ENCODE data around the gene IP6K1.
A peak's percentile ranks its signal among the peaks of the same experiment; 100 is the strongest.

IP6K1 gene

GRCh38 chr3:49704629-49705028, 81.7 kb downstream of the IP6K1 start:
- no peak for TF ChIP-seq CTCF (IDR thresholded peaks at IDR 0.05)

GRCh38 chr3:49703956-49704355, 82.4 kb downstream of the IP6K1 start:
- no peak for TF ChIP-seq CTCF (IDR thresholded peaks at IDR 0.05)

GRCh38 chr3:49703443-49703927, 82.9 kb downstream of the IP6K1 start:
- TF ChIP-seq CTCF (IDR thresholded peaks at IDR 0.05), result peak; percentile 90

- no peak for TF ChIP-seq CTCF (IDR thresholded peaks at IDR 0.05)
These were observed 83.7 kb downstream of the IP6K1 start for GRCh38 chr3:49702672-49703071.

- peak; percentile 52 for TF ChIP-seq CTCF (IDR thresholded peaks at IDR 0.05)
These were observed 84.8 kb downstream of the IP6K1 start for GRCh38 chr3:49701388-49702077.

GRCh38 chr3:49700453-49701128, 85.8 kb downstream of the IP6K1 start:
- no peak for TF ChIP-seq CTCF (IDR thresholded peaks at IDR 0.05)

- no peak for TF ChIP-seq CTCF (IDR thresholded peaks at IDR 0.05)
These were observed 86.3 kb downstream of the IP6K1 start for GRCh38 chr3:49700014-49700413.

All from LNCAP (cell line).